ENCODE data around the gene PPP6R1.

GRCh38 chr19:55216461-55217198, 42.2 kb downstream of the PPP6R1 start:
- no peak for TF ChIP-seq CTCF (IDR thresholded peaks at IDR 0.05)
- no peak for TF ChIP-seq POLR2A (IDR thresholded peaks at IDR 0.05)
- TF ChIP-seq POLR2AphosphoS5 (IDR thresholded peaks at IDR 0.05), result peak; percentile 5
